ENCODE results near the gene AANAT.

Gene AANAT

GRCh38 chr17:76437467-76438402 is 29.7 kb upstream of the AANAT start:
- H3K4me3 ChIP-seq (ENCODE audit: low read length, poor library complexity, severe bottlenecking) = no peak overlapping the region
- H3K79me2 ChIP-seq (ENCODE audit: insufficient read depth, low read length) = peaks cover 94% of the 10 kb centered on the region
- no peaks in the 10 kb centered on the region for H3F3A ChIP-seq (ENCODE audit: low read depth)
- H3K9ac ChIP-seq (ENCODE audit: low read depth, low read length, poor library complexity, severe bottlenecking) = no peak overlapping the region
- peaks cover 42% of the 10 kb centered on the region for H3K4me1 ChIP-seq (ENCODE audit: insufficient read depth, low read length, poor library complexity, severe bottlenecking)
- no peaks in the 10 kb centered on the region for H3K9me3 ChIP-seq (ENCODE audit: insufficient read depth, low read depth, low read length)
- H2AFZ ChIP-seq (ENCODE audit: low read length) = no peak overlapping the region
- no peak overlapping the region for H3K4me2 ChIP-seq (ENCODE audit: low read depth, low read length, poor library complexity, severe bottlenecking)
- H3K36me3 ChIP-seq (ENCODE audit: insufficient read depth, low read length) = peaks cover 4% of the 10 kb centered on the region; the same call in 1 of the 2 replicates
- no peaks in the 10 kb centered on the region for H3K27me3 ChIP-seq (ENCODE audit: insufficient read depth, low read length, poor library complexity, severe bottlenecking)
- TF ChIP-seq CTCF (conservative IDR thresholded peaks at IDR 0.05; ENCODE audit: low read length) (no peak), EZH2phosphoT487 (IDR thresholded peaks at IDR 0.05; ENCODE audit: borderline replicate concordance) (no peak)
- H3K9me2 ChIP-seq (replicated peaks; ENCODE audit: low read depth, low read length) = no peaks in the 10 kb centered on the region
- H4K20me1 ChIP-seq (ENCODE audit: insufficient read depth, low read length, poor library complexity, severe bottlenecking) = peaks cover 35% of the 10 kb centered on the region

GRCh38 chr17:76438906-76439305 is 28.5 kb upstream of the AANAT start:
- Histone ChIP-seq H3K4me2 (ENCODE audit: low read depth, low read length, poor library complexity, severe bottlenecking) (no peak overlapping the region), H3K4me3 (ENCODE audit: low read length, poor library complexity, severe bottlenecking) (no peak overlapping the region), H4K20me1 (ENCODE audit: insufficient read depth, low read length, poor library complexity, severe bottlenecking) (peaks cover 38% of the 10 kb centered on the region), H3K9ac (ENCODE audit: low read depth, low read length, poor library complexity, severe bottlenecking) (no peak overlapping the region), H3K9me3 (ENCODE audit: insufficient read depth, low read depth, low read length) (no peaks in the 10 kb centered on the region), H3K27me3 (ENCODE audit: insufficient read depth, low read length, poor library complexity, severe bottlenecking) (no peaks in the 10 kb centered on the region), H3K9me2 (replicated peaks; ENCODE audit: low read depth, low read length) (no peaks in the 10 kb centered on the region), H3K4me1 (ENCODE audit: insufficient read depth, low read length, poor library complexity, severe bottlenecking) (peaks cover 52% of the 10 kb centered on the region), H2AFZ (ENCODE audit: low read length) (no peak overlapping the region), H3F3A (ENCODE audit: low read depth) (no peaks in the 10 kb centered on the region), H3K79me2 (ENCODE audit: insufficient read depth, low read length) (peaks cover 94% of the 10 kb centered on the region), H3K36me3 (ENCODE audit: insufficient read depth, low read length) (peaks cover 4% of the 10 kb centered on the region; the same call in 1 of the 2 replicates)
- no peak for TF ChIP-seq EZH2phosphoT487 (IDR thresholded peaks at IDR 0.05; ENCODE audit: borderline replicate concordance)
- no peak for TF ChIP-seq CTCF (conservative IDR thresholded peaks at IDR 0.05; ENCODE audit: low read length)

GRCh38 chr17:76439314-76439928 is 28.0 kb upstream of the AANAT start:
- Histone ChIP-seq H2AFZ (ENCODE audit: low read length) (no peak overlapping the region), H3K4me2 (ENCODE audit: low read depth, low read length, poor library complexity, severe bottlenecking) (no peak overlapping the region), H3K4me3 (ENCODE audit: low read length, poor library complexity, severe bottlenecking) (no peak overlapping the region), H4K20me1 (ENCODE audit: insufficient read depth, low read length, poor library complexity, severe bottlenecking) (peaks cover 33% of the 10 kb centered on the region), H3K79me2 (ENCODE audit: insufficient read depth, low read length) (peaks cover 95% of the 10 kb centered on the region), H3K36me3 (ENCODE audit: insufficient read depth, low read length) (peaks cover under 1% of the 10 kb centered on the region; the same call in 1 of the 2 replicates), H3K27me3 (ENCODE audit: insufficient read depth, low read length, poor library complexity, severe bottlenecking) (no peaks in the 10 kb centered on the region), H3K4me1 (ENCODE audit: insufficient read depth, low read length, poor library complexity, severe bottlenecking) (peaks cover 51% of the 10 kb centered on the region), H3K9me2 (replicated peaks; ENCODE audit: low read depth, low read length) (no peaks in the 10 kb centered on the region), H3K9me3 (ENCODE audit: insufficient read depth, low read depth, low read length) (no peaks in the 10 kb centered on the region), H3K9ac (ENCODE audit: low read depth, low read length, poor library complexity, severe bottlenecking) (no peak overlapping the region), H3F3A (ENCODE audit: low read depth) (no peaks in the 10 kb centered on the region)
- TF ChIP-seq CTCF (conservative IDR thresholded peaks at IDR 0.05; ENCODE audit: low read length) (no peak), EZH2phosphoT487 (IDR thresholded peaks at IDR 0.05; ENCODE audit: borderline replicate concordance) (no peak)
